Activated naive CD8-positive, alpha-beta T cell treated with anti-CD3 and anti-CD28 coated beads, Interleukin-2, amount 10 ng/mL, durations not matched to agents 7 days and 5 days (primary cell): ENCODE results near the gene PPIL1. TPM values are rescaled to one million over a fixed set of nuclear protein-coding genes. Genes with fewer than 3 reads are reported as not detected.
A peak's percentile ranks its signal among the peaks of the same experiment; 100 is the strongest.

ENCODE experiments used
- ATAC-seq: fragments of 150-1000 bp; cut with Tn5 transposase; one replicate; pipeline ENCODE4 v1.10.0; 2021; ENCODE audit warnings: low read depth, moderate library complexity
- POLR2A ChIA-PET: fragments of 350-600 bp; sonication (Branson Sonifier 250); formaldehyde crosslinking; loops from one replicate; lab custom pipeline; 2021; ENCODE audit warnings: antibody characterized with exemption; lab: Charles Lee
- DNase-seq: peaks from one replicate; pipeline ENCODE4 v3.0.0; 2021
- H3K27ac Mint-ChIP-seq: one replicate; pipeline ENCODE4 v1.8.0; 2022; ENCODE audit warnings: mild to moderate bottlenecking, mixed read lengths
- H3K27me3 Mint-ChIP-seq: one replicate; pipeline ENCODE4 v1.8.0; 2022; ENCODE audit warnings: mild to moderate bottlenecking, moderate library complexity, mixed read lengths
- H3K36me3 Mint-ChIP-seq: one replicate; pipeline ENCODE4 v1.8.0; 2021; ENCODE audit warnings: mild to moderate bottlenecking, mixed read lengths
- H3K4me1 Mint-ChIP-seq: one replicate; pipeline ENCODE4 v1.8.0; 2021; ENCODE audit warnings: mixed read lengths
- H3K4me3 Mint-ChIP-seq: one replicate; pipeline ENCODE4 v1.8.0; 2022; ENCODE audit warnings: mild to moderate bottlenecking, moderate library complexity, mixed read lengths
- H3K9me3 Mint-ChIP-seq: one replicate; pipeline ENCODE4 v1.8.0; 2021; ENCODE audit warnings: mixed read lengths
- total RNA-seq, 2 experiments: library from RNA; stranded (reverse); gene quantifications; one replicate each; pipeline ENCODE4 v1.2.3, GENCODE V29; 2021

PPIL1 gene
- total RNA-seq, 2 experiments from 2014 or later: 18.5 to 19.9 TPM

- DNase-seq: no peak
- no peak overlapping the region for H3K27ac Mint-ChIP-seq
- POLR2A ChIA-PET: no interaction called here
- peaks cover 34% of the 10 kb centered on the region for H3K36me3 Mint-ChIP-seq
- ATAC-seq: no peak
- H3K4me1 Mint-ChIP-seq: peaks cover 7% of the 10 kb centered on the region
- H3K9me3 Mint-ChIP-seq: no peaks in the 10 kb centered on the region
- H3K4me3 Mint-ChIP-seq: no peak overlapping the region
- H3K27me3 Mint-ChIP-seq: no peaks in the 10 kb centered on the region
Observed at GRCh38 chr6:36857325-36857724, 17.3 kb downstream of the PPIL1 start.

GRCh38 chr6:36856277-36856676 lies 18.3 kb downstream of the PPIL1 start:
- Mint-ChIP-seq H3K4me1 (peaks cover 7% of the 10 kb centered on the region), H3K9me3 (no peaks in the 10 kb centered on the region), H3K27ac (no peak overlapping the region), H3K27me3 (no peaks in the 10 kb centered on the region), H3K4me3 (no peak overlapping the region), H3K36me3 (peaks cover 34% of the 10 kb centered on the region)
- POLR2A ChIA-PET: no interaction called here
- DNase-seq (no peak), ATAC-seq (no peak)

- Mint-ChIP-seq H3K4me3 (no peak overlapping the region), H3K9me3 (no peaks in the 10 kb centered on the region), H3K27ac (no peak overlapping the region), H3K27me3 (no peaks in the 10 kb centered on the region), H3K4me1 (peaks cover 8% of the 10 kb centered on the region), H3K36me3 (peaks cover 30% of the 10 kb centered on the region)
- ATAC-seq: no peak
- POLR2A ChIA-PET: no interaction called here
- DNase-seq: no peak
Observed at GRCh38 chr6:36855750-36856149, 18.9 kb downstream of the PPIL1 start.

GRCh38 chr6:36853325-36853724 lies 21.3 kb downstream of the PPIL1 start:
- Mint-ChIP-seq H3K9me3 (no peaks in the 10 kb centered on the region), H3K4me1 (peaks cover 11% of the 10 kb centered on the region), H3K36me3 (peaks cover 17% of the 10 kb centered on the region), H3K27ac (no peak overlapping the region), H3K4me3 (no peak overlapping the region), H3K27me3 (peaks cover 4% of the 10 kb centered on the region)
- no peak for DNase-seq
- no peak for ATAC-seq
- POLR2A ChIA-PET: interaction anchor here (1.9 kb wide), 1 partner anchor 21 kb away, joined by 6 read pairs; the partner anchor contains the start of gene PPIL1

GRCh38 chr6:36852481-36853147 lies 22.0 kb downstream of the PPIL1 start:
- H3K4me3 Mint-ChIP-seq: no peak overlapping the region
- no peak overlapping the region for H3K27ac Mint-ChIP-seq
- H3K9me3 Mint-ChIP-seq: no peaks in the 10 kb centered on the region
- POLR2A ChIA-PET: interaction anchor here (1.9 kb wide), 1 partner anchor 22 kb away, joined by 6 read pairs; the partner anchor contains the start of gene PPIL1
- no peak for ATAC-seq
- peaks cover 5% of the 10 kb centered on the region for H3K27me3 Mint-ChIP-seq
- peaks cover 17% of the 10 kb centered on the region for H3K36me3 Mint-ChIP-seq
- peaks cover 11% of the 10 kb centered on the region for H3K4me1 Mint-ChIP-seq
- no peak for DNase-seq

- ATAC-seq (no peak), DNase-seq (no peak)
- peaks cover 5% of the 10 kb centered on the region for H3K27me3 Mint-ChIP-seq
- peaks cover 17% of the 10 kb centered on the region for H3K36me3 Mint-ChIP-seq
- POLR2A ChIA-PET: interaction anchor here (1.9 kb wide), 1 partner anchor 23 kb away, joined by 6 read pairs; the partner anchor contains the start of gene PPIL1
- no peak overlapping the region for H3K4me3 Mint-ChIP-seq
- no peaks in the 10 kb centered on the region for H3K9me3 Mint-ChIP-seq
- no peak overlapping the region for H3K27ac Mint-ChIP-seq
- H3K4me1 Mint-ChIP-seq: peaks cover 11% of the 10 kb centered on the region
Observed at GRCh38 chr6:36851626-36852025, 23.0 kb downstream of the PPIL1 start.

- peaks cover 13% of the 10 kb centered on the region for H3K36me3 Mint-ChIP-seq
- no peak overlapping the region for H3K4me3 Mint-ChIP-seq
- H3K4me1 Mint-ChIP-seq: peaks cover 11% of the 10 kb centered on the region
- H3K27ac Mint-ChIP-seq: no peak overlapping the region
- DNase-seq: no peak
- peaks cover 5% of the 10 kb centered on the region for H3K27me3 Mint-ChIP-seq
- H3K9me3 Mint-ChIP-seq: no peaks in the 10 kb centered on the region
- peak; percentile 35 for ATAC-seq
- POLR2A ChIA-PET: no interaction called here
Observed at GRCh38 chr6:36851149-36851614, 23.4 kb downstream of the PPIL1 start.

GRCh38 chr6:36850021-36850420 lies 24.6 kb downstream of the PPIL1 start:
- no peak overlapping the region for H3K4me3 Mint-ChIP-seq
- H3K27me3 Mint-ChIP-seq: peaks cover 5% of the 10 kb centered on the region
- POLR2A ChIA-PET: no interaction called here
- no peak for ATAC-seq
- no peaks in the 10 kb centered on the region for H3K9me3 Mint-ChIP-seq
- H3K36me3 Mint-ChIP-seq: peaks cover 11% of the 10 kb centered on the region
- H3K4me1 Mint-ChIP-seq: peaks cover 11% of the 10 kb centered on the region
- no peak for DNase-seq
- H3K27ac Mint-ChIP-seq: no peak overlapping the region

- ATAC-seq (peak; percentile 14), DNase-seq (no peak)
- H3K4me1 Mint-ChIP-seq: peaks cover 10% of the 10 kb centered on the region
- peaks cover 7% of the 10 kb centered on the region for H3K27me3 Mint-ChIP-seq
- POLR2A ChIA-PET: interaction anchor here (1.1 kb wide), 1 partner anchor 80 kb away, joined by 3 read pairs; no protein-coding TSS in a partner anchor
- no peak overlapping the region for H3K27ac Mint-ChIP-seq
- no peak overlapping the region for H3K4me3 Mint-ChIP-seq
- no peaks in the 10 kb centered on the region for H3K9me3 Mint-ChIP-seq
- H3K36me3 Mint-ChIP-seq: peaks cover 4% of the 10 kb centered on the region
Observed at GRCh38 chr6:36848658-36849441, 25.8 kb downstream of the PPIL1 start.

- peaks cover 7% of the 10 kb centered on the region for H3K4me1 Mint-ChIP-seq
- H3K4me3 Mint-ChIP-seq: no peak overlapping the region
- H3K9me3 Mint-ChIP-seq: no peaks in the 10 kb centered on the region
- no peak overlapping the region for H3K27ac Mint-ChIP-seq
- DNase-seq (no peak), ATAC-seq (no peak)
- POLR2A ChIA-PET: interaction anchor here (0.7 kb wide), 1 partner anchor 20 kb away, joined by 3 read pairs; no protein-coding TSS in a partner anchor
- peaks cover 2% of the 10 kb centered on the region for H3K36me3 Mint-ChIP-seq
- H3K27me3 Mint-ChIP-seq: peaks cover 7% of the 10 kb centered on the region
Observed at GRCh38 chr6:36847991-36848390, 26.6 kb downstream of the PPIL1 start.

GRCh38 chr6:36847152-36847551 lies 27.5 kb downstream of the PPIL1 start:
- DNase-seq (no peak), ATAC-seq (no peak)
- Mint-ChIP-seq H3K27ac (no peak overlapping the region), H3K36me3 (peaks cover 2% of the 10 kb centered on the region), H3K4me3 (no peak overlapping the region), H3K9me3 (no peaks in the 10 kb centered on the region), H3K27me3 (peaks cover 7% of the 10 kb centered on the region), H3K4me1 (peaks cover 7% of the 10 kb centered on the region)
- POLR2A ChIA-PET: no interaction called here

GRCh38 chr6:36845233-36845632 lies 29.4 kb downstream of the PPIL1 start:
- no peak overlapping the region for H3K4me3 Mint-ChIP-seq
- H3K4me1 Mint-ChIP-seq: peaks cover 6% of the 10 kb centered on the region
- no peak overlapping the region for H3K27ac Mint-ChIP-seq
- DNase-seq (no peak), ATAC-seq (no peak)
- H3K27me3 Mint-ChIP-seq: peaks cover 17% of the 10 kb centered on the region
- H3K9me3 Mint-ChIP-seq: no peaks in the 10 kb centered on the region
- no peaks in the 10 kb centered on the region for H3K36me3 Mint-ChIP-seq
- POLR2A ChIA-PET: no interaction called here

GRCh38 chr6:36844232-36845170 lies 30.1 kb downstream of the PPIL1 start:
- H3K27ac Mint-ChIP-seq: no peak overlapping the region
- H3K36me3 Mint-ChIP-seq: no peaks in the 10 kb centered on the region
- DNase-seq: no peak

More at GRCh38 chr6:36844232-36845170, 30.1 kb downstream of the PPIL1 start:
- POLR2A ChIA-PET: no interaction called here
- no peak overlapping the region for H3K4me3 Mint-ChIP-seq
- ATAC-seq: no peak
- peaks cover 20% of the 10 kb centered on the region for H3K27me3 Mint-ChIP-seq
- peaks cover 6% of the 10 kb centered on the region for H3K4me1 Mint-ChIP-seq
- no peaks in the 10 kb centered on the region for H3K9me3 Mint-ChIP-seq
